ENCODE data around the gene ARID1B. TPM values are rescaled to one million over a fixed set of nuclear protein-coding genes. Genes with fewer than 3 reads are reported as not detected.

ARID1B gene
- polyA plus RNA-seq, 4 donors = 7.3 to 43.5 (median 17.0) TPM

DNA sequence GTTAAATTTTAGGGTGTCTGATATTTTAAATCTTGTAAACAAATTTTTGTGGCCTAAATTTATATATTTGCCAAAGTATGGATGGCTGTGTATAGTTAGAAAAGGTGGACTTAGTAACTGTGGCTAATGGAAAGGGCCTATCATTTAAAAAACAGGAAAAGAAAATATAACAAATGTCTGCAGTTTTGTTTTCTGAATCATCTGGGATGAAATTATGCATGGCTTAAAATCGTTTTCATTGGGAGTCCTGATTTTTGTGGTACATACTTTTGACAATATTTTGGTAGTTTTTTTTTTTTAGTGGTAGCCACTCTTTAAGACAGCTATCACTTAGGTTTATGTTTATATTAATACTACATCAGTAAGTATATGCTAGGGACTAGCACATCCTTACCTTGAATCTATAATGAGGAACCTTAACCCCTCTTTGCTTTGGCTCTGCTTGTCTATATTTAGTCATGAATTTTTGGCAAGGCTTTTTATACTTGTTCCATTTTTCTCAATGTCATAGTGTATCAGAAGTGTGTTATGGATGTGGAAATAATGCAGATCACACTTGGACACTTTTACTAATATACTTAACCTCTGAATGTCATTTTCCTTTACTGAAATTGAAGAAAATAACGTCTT is 5.6 kb downstream of the ARID1B start:
- DNase-seq = no peak
- FAIRE-seq = peak; percentile 85
- H3K36me3 ChIP-seq (ENCODE audit: control insufficient read depth in 3 of 3, insufficient read depth in 2 of 3, low read depth in 1 of 3, low read length in 3 of 3) = peaks cover 0 to 6% (median 2%) of the 10 kb centered on the region in 3 donors
- peaks cover 3 to 6% (median 5%) of the 10 kb centered on the region in 3 donors for H3K4me1 ChIP-seq (ENCODE audit: control insufficient read depth in 3 of 3, insufficient read depth in 2 of 3, low read depth in 1 of 3, low read length in 2 of 3)
- no peaks in the 10 kb centered on the region for H3K27me3 ChIP-seq (ENCODE audit: control insufficient read depth in 3 of 3, insufficient read depth in 3 of 3, low read length in 3 of 3)
- H3K9me3 ChIP-seq (ENCODE audit: control insufficient read depth in 2 of 2, insufficient read depth in 1 of 2, low read depth in 1 of 2, low read length in 1 of 2) = no peaks in the 10 kb centered on the region
- no peak overlapping the region for H3K4me3 ChIP-seq (ENCODE audit: low read depth in 1 of 3, low read length in 3 of 3)
- H3K27ac ChIP-seq (ENCODE audit: low read depth in 1 of 3, low read length in 2 of 3) = peak overlapping the region in 1 of 3 donors; percentile 4
- 1 to 11% (median 11%) methylated on average over 2 of the region's 2 CpGs for WGBS, 3 donors

DNA sequence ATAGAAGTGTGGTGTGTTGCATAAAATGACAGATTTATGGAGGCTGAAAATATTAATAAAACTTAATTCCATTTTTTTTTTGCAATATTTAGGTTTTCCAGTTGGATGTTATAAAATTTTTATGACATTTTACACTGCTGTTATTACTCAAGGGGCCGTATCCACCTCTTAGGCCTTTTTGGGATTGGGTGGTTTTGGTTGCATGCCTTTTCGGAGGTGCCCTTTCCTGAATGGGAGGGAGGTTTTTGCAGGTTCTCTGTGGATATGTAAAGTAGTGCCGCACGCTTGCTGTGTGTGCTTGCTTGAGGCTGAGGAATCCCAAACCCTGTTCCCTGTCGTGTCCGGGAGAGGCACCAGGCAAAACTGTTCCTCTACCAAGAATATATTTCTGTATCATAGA is 6.8 kb downstream of the ARID1B start:
- Histone ChIP-seq H3K27ac (ENCODE audit: low read depth in 1 of 3, low read length in 2 of 3) (peak overlapping the region in 1 of 3 donors; percentile 10), H3K27me3 (ENCODE audit: control insufficient read depth in 3 of 3, insufficient read depth in 3 of 3, low read length in 3 of 3) (no peaks in the 10 kb centered on the region), H3K9me3 (ENCODE audit: control insufficient read depth in 2 of 2, insufficient read depth in 1 of 2, low read depth in 1 of 2, low read length in 1 of 2) (no peaks in the 10 kb centered on the region), H3K36me3 (ENCODE audit: control insufficient read depth in 3 of 3, insufficient read depth in 2 of 3, low read depth in 1 of 3, low read length in 3 of 3) (peaks cover 0 to 7% (median 2%) of the 10 kb centered on the region in 3 donors), H3K4me1 (ENCODE audit: control insufficient read depth in 3 of 3, insufficient read depth in 2 of 3, low read depth in 1 of 3, low read length in 2 of 3) (peaks cover 6 to 8% (median 7%) of the 10 kb centered on the region in 3 donors), H3K4me3 (ENCODE audit: low read depth in 1 of 3, low read length in 3 of 3) (no peak overlapping the region)
- no peak for DNase-seq
- no peak for FAIRE-seq
- 74 to 87% (median 85%) methylated on average over 6 of the region's 6 CpGs for WGBS, 3 donors

DNA sequence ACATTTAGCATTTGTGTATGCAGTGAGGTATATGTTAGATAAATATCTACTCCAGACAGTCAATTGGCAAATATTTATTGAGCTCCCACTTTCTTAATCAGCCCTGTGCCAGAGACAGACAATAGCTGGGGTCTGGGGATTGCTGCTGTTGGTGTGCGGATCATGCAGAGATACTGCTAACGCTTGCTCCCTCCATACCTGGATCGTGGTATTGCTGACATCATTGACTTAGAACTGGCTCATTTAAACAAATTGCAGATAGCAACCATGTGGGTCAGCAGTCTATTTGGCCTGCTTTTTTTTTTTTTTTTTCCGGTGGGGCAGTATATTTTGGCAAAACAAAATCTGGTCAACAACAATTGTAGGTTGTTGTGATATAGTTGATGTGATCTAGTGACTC is 9.5 kb downstream of the ARID1B start:
- H3K4me3 ChIP-seq (ENCODE audit: low read depth in 1 of 3, low read length in 3 of 3) = no peak overlapping the region
- peaks cover 10 to 18% (median 14%) of the 10 kb centered on the region in 3 donors for H3K4me1 ChIP-seq (ENCODE audit: control insufficient read depth in 3 of 3, insufficient read depth in 2 of 3, low read depth in 1 of 3, low read length in 2 of 3)
- no peaks in the 10 kb centered on the region for H3K9me3 ChIP-seq (ENCODE audit: control insufficient read depth in 2 of 2, insufficient read depth in 1 of 2, low read depth in 1 of 2, low read length in 1 of 2)
- no peak overlapping the region for H3K27ac ChIP-seq (ENCODE audit: low read depth in 1 of 3, low read length in 2 of 3)
- WGBS, 3 donors = 84 to 87% (median 84%) methylated on average over 4 of the region's 4 CpGs
- no peaks in the 10 kb centered on the region for H3K27me3 ChIP-seq (ENCODE audit: control insufficient read depth in 3 of 3, insufficient read depth in 3 of 3, low read length in 3 of 3)
- H3K36me3 ChIP-seq (ENCODE audit: control insufficient read depth in 3 of 3, insufficient read depth in 2 of 3, low read depth in 1 of 3, low read length in 3 of 3) = peaks cover 0 to 7% (median 2%) of the 10 kb centered on the region in 3 donors
- no peak for FAIRE-seq
- no peak for DNase-seq

DNA sequence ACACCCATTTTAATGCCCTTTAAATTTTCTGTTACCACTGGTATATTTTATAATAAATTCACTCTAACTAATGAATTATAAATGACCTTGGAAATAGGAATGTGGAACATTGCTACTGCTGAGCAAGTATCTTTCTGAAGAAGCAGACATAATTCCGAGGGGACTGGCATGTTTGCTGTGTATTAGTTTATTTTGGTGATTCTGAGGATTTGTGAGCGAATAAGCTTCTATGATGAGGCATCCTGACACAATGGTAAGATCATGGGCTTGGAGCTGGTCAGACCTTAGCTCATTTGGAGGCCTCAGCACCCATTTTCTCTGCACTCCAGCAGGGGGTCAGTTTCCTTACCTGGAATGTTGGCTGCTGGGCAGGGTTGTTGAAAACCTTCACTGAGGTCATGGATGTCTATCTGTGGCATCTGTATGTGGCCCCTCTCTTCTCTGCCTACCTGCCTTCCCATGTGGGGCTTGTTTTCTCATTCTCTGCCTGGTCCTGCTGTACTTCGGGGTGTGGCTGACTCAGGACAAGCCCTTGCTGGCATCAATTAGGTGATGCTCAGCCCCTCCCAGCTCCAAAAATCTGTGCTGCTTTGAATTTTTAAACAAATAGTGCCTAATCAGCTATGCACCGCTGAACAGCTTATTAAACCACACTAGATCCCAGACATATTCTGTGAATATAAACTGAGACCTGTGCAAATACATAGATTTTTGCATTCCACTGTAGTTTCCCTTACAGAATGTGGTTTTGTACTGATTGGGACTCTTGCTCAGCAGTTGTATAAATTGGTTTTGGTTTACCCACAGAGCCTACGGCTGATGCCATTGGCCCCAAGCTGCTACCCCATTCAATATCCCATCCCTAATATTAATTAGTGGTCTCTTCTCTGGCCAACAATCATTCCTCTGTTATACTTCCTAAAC is 10.7 kb downstream of the ARID1B start:
- H3K4me3 ChIP-seq (ENCODE audit: low read depth in 1 of 3, low read length in 3 of 3) = no peak overlapping the region
- peaks cover 9 to 18% (median 10%) of the 10 kb centered on the region in 3 donors for H3K4me1 ChIP-seq (ENCODE audit: control insufficient read depth in 3 of 3, insufficient read depth in 2 of 3, low read depth in 1 of 3, low read length in 2 of 3)
- WGBS, 3 donors = 79 to 80% (median 79%) methylated on average over 5 of the region's 5 CpGs
- DNase-seq = no peak
- H3K36me3 ChIP-seq (ENCODE audit: control insufficient read depth in 3 of 3, insufficient read depth in 2 of 3, low read depth in 1 of 3, low read length in 3 of 3) = peaks cover 0 to 7% (median 2%) of the 10 kb centered on the region in 3 donors
- FAIRE-seq = no peak
- H3K27me3 ChIP-seq (ENCODE audit: control insufficient read depth in 3 of 3, insufficient read depth in 3 of 3, low read length in 3 of 3) = no peaks in the 10 kb centered on the region
- H3K27ac ChIP-seq (ENCODE audit: low read depth in 1 of 3, low read length in 2 of 3) = peak overlapping the region in 1 of 3 donors; percentile 4
- no peaks in the 10 kb centered on the region for H3K9me3 ChIP-seq (ENCODE audit: control insufficient read depth in 2 of 2, insufficient read depth in 1 of 2, low read depth in 1 of 2, low read length in 1 of 2)

DNA sequence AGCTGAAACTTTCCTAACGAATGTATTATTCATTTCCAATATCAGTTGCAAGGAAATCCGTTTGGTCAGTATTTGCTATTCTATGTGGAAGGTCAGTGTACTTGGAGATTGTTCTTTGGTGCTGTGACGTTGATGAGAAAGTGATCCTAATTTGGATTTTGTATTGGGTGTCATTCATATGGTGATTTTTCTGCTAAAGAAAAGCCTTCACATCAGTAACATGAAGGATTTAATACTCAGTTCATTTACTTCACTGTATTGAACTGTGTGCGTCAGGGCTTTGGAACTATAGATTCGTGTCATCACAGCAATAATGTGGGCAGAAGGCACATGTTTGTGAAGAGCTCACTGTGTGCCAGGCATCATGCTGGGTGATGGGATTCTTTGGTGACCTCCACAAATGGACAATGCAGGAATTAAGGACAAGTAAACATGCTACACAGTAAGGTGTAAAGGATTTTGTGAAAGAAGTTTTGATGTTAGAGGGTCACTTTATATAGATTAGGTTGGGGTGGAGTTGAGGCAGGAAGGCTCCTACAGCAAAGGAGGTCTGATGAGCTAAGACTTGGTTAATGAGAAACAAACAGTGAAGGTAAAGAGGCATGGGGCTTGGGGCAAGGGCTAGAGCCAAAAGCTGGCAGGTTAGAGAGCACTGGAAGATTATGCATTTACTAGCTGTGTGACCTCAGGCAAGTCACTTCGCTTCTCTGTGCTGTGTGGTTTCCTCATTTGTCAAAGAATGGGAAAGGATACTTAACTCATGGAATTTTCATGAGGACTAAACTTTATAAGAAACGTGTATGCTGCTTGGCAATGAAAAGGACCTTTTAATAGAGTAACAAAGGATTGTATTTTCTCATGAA is 12.1 kb downstream of the ARID1B start:
- H3K4me3 ChIP-seq (ENCODE audit: low read depth in 1 of 3, low read length in 3 of 3) = no peak overlapping the region
- no peak overlapping the region for H3K27ac ChIP-seq (ENCODE audit: low read depth in 1 of 3, low read length in 2 of 3)
- no peaks in the 10 kb centered on the region for H3K27me3 ChIP-seq (ENCODE audit: control insufficient read depth in 3 of 3, insufficient read depth in 3 of 3, low read length in 3 of 3)
- no peak for DNase-seq
- peaks cover 5 to 18% (median 9%) of the 10 kb centered on the region in 3 donors for H3K4me1 ChIP-seq (ENCODE audit: control insufficient read depth in 3 of 3, insufficient read depth in 2 of 3, low read depth in 1 of 3, low read length in 2 of 3)
- H3K36me3 ChIP-seq (ENCODE audit: control insufficient read depth in 3 of 3, insufficient read depth in 2 of 3, low read depth in 1 of 3, low read length in 3 of 3) = peaks cover 0 to 7% (median 2%) of the 10 kb centered on the region in 3 donors
- FAIRE-seq = no peak
- WGBS, 3 donors = 73 to 77% (median 77%) methylated on average over 7 of the region's 7 CpGs
- no peaks in the 10 kb centered on the region for H3K9me3 ChIP-seq (ENCODE audit: control insufficient read depth in 2 of 2, insufficient read depth in 1 of 2, low read depth in 1 of 2, low read length in 1 of 2)

DNA sequence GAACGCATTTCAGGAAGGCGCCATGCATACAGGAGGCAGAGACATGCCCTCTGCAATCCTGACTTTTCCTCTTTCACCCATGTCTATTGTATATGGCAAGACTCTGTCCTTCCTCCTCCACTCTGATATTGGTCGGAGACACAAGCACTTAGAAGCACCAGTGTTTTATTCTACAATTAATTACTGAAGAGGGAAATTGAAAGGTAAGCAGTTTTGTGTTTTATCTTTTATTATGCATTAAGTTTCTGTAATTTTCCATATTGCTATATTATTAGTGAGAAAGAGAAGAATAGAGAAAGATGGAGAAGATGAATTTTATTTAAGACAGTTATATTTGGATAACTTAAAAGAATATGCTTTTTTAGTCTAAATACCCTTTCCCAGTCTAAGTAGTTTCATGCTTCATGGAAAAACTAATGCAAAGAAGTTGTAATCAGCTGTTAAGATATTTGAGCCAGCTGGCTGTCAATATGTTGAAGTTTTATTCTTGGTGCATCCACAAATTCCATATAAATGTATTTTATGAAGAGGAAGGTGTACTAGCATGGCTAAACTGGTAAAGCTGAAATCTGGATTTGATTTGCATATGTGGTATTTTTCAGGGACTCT is 13.6 kb downstream of the ARID1B start:
- no peak for FAIRE-seq
- no peaks in the 10 kb centered on the region for H3K27me3 ChIP-seq (ENCODE audit: control insufficient read depth in 3 of 3, insufficient read depth in 3 of 3, low read length in 3 of 3)
- H3K9me3 ChIP-seq (ENCODE audit: control insufficient read depth in 2 of 2, insufficient read depth in 1 of 2, low read depth in 1 of 2, low read length in 1 of 2) = no peaks in the 10 kb centered on the region
- no peak overlapping the region for H3K4me3 ChIP-seq (ENCODE audit: low read depth in 1 of 3, low read length in 3 of 3)
- H3K36me3 ChIP-seq (ENCODE audit: control insufficient read depth in 3 of 3, insufficient read depth in 2 of 3, low read depth in 1 of 3, low read length in 3 of 3) = peaks cover 0 to 7% (median 2%) of the 10 kb centered on the region in 3 donors
- no peak for DNase-seq
- H3K4me1 ChIP-seq (ENCODE audit: control insufficient read depth in 3 of 3, insufficient read depth in 2 of 3, low read depth in 1 of 3, low read length in 2 of 3) = peaks cover 5 to 20% (median 12%) of the 10 kb centered on the region in 3 donors
- peak overlapping the region in 1 of 3 donors; percentile 57 for H3K27ac ChIP-seq (ENCODE audit: low read depth in 1 of 3, low read length in 2 of 3)
- WGBS, 3 donors = 77 to 88% (median 82%) methylated on average over 3 of the region's 3 CpGs

DNA sequence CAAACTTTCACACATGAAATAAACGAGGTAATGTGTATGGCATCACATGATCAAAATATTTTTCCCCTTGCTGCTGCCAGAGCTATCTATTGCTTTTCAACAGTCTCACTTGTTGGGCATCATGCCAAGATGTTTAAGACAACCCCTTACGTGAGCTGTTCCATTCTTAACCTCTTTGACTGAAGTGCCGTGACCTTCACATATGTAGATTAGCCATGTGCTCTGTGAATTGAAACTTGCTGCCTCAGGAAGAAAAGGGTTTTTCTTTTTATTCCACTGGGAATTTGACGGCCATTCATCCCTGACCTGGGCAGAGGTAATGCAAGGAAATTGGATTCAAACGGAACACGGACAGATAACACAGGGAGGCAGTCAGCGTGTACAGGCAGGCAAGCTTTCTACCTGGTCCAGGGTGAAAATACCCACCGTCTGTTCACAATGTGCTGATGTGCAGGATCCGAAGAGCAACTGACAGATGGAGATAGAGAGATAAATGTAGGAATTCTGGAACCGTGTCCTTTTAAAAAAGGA is 14.2 kb downstream of the ARID1B start:
- 17 to 29% (median 23%) methylated on average over 10 of the region's 10 CpGs for WGBS, 3 donors

More for the DNA sequence above, 14.2 kb downstream of the ARID1B start:
- no peak overlapping the region for H3K4me3 ChIP-seq (ENCODE audit: low read depth in 1 of 3, low read length in 3 of 3)
- peaks cover 5 to 22% (median 12%) of the 10 kb centered on the region in 3 donors for H3K4me1 ChIP-seq (ENCODE audit: control insufficient read depth in 3 of 3, insufficient read depth in 2 of 3, low read depth in 1 of 3, low read length in 2 of 3)
- FAIRE-seq (no peak), DNase-seq (peak; percentile 80 to 83)
- no peaks in the 10 kb centered on the region for H3K9me3 ChIP-seq (ENCODE audit: control insufficient read depth in 2 of 2, insufficient read depth in 1 of 2, low read depth in 1 of 2, low read length in 1 of 2)
- peak overlapping the region in 1 of 3 donors; percentile 57 for H3K27ac ChIP-seq (ENCODE audit: low read depth in 1 of 3, low read length in 2 of 3)
- peaks cover 0 to 7% (median under 1%) of the 10 kb centered on the region in 3 donors for H3K36me3 ChIP-seq (ENCODE audit: control insufficient read depth in 3 of 3, insufficient read depth in 2 of 3, low read depth in 1 of 3, low read length in 3 of 3)
- H3K27me3 ChIP-seq (ENCODE audit: control insufficient read depth in 3 of 3, insufficient read depth in 3 of 3, low read length in 3 of 3) = no peaks in the 10 kb centered on the region

Measured in small intestine (tissue), 7 donors.